ENCODE results near the gene PDE6A. TPM values are rescaled to one million over a fixed set of nuclear protein-coding genes. Genes with fewer than 3 reads are reported as not detected.

The PDE6A gene
- total RNA-seq, 1 experiment from 2014 or later: not detected

DNA sequence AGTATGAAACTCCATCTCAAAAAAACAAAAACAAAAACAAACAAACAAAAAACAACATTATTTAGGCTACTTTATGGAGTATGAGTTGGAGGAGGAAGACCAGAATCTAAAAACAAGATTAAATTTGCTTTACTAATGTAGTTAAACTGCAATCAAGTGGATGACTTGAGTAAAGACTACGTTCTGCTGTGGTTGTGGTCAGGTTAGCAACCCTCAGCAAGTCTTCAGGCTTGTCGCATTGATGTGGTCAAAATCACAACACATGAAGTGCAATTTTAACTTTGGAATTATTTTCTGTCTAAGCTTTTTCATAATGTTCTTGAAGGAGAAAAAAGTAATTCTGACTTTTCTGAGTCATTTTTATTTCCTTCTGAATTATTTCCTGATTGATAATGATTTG lies 43.1 kb downstream of the PDE6A start:
- Histone ChIP-seq H4K8ac (replicated peaks; ENCODE audit: insufficient read length, low read depth, low read length) (no peak overlapping the region), H3K4ac (ENCODE audit: low read depth, low read length) (no peak overlapping the region), H3K14ac (ENCODE audit: insufficient read depth, low read length) (no peak overlapping the region), H3K27ac (ENCODE audit: insufficient read length, low read depth, low read length) (no peak overlapping the region), H3K79me2 (ENCODE audit: insufficient read depth, low read length) (no peaks in the 10 kb centered on the region), H3K79me1 (ENCODE audit: insufficient read depth, low read depth, low read length, poor library complexity, severe bottlenecking) (no peaks in the 10 kb centered on the region), H2BK120ac (ENCODE audit: low read depth, low read length, poor library complexity, severe bottlenecking) (no peak overlapping the region), H3K4me2 (ENCODE audit: insufficient read depth, insufficient read length, low read length) (no peak overlapping the region), H3K23ac (ENCODE audit: insufficient read length, low read depth, low read length) (no peak overlapping the region), H2BK15ac (ENCODE audit: low read depth, low read length) (no peak overlapping the region), H4K91ac (ENCODE audit: insufficient read length, low read depth, low read length) (no peak overlapping the region), H3K4me1 (ENCODE audit: insufficient read depth, low read length) (no peaks in the 10 kb centered on the region), H2AFZ (ENCODE audit: low read length) (no peak overlapping the region), H2BK5ac (ENCODE audit: insufficient read length, low read length) (no peak overlapping the region), H4K20me1 (ENCODE audit: control insufficient read depth, insufficient read depth, insufficient read length) (no peaks in the 10 kb centered on the region), H2BK12ac (ENCODE audit: insufficient read length, low read depth, low read length) (no peak overlapping the region), H3K27me3 (ENCODE audit: insufficient read depth, low read length) (no peaks in the 10 kb centered on the region), H3K56ac (ENCODE audit: insufficient read length, low read depth, low read length) (no peak overlapping the region), H3T11ph (ENCODE audit: low read length) (no peak overlapping the region), H2BK20ac (ENCODE audit: low read depth, low read length, poor library complexity, severe bottlenecking) (no peak overlapping the region), H3K9ac (ENCODE audit: extremely low read depth, insufficient read length, low read length) (no peak overlapping the region), H3K9me3 (ENCODE audit: control insufficient read depth, low read depth, low read length) (no peaks in the 10 kb centered on the region), H3K18ac (ENCODE audit: insufficient read length, low read depth, low read length) (no peak overlapping the region), H4K5ac (ENCODE audit: insufficient read length, low read depth, low read length) (no peak overlapping the region), H3K23me2 (ENCODE audit: insufficient read length, low read depth, low read length, poor library complexity, severe bottlenecking) (peaks cover 1% of the 10 kb centered on the region), H2AK5ac (ENCODE audit: insufficient read length, low read length) (no peak overlapping the region)
- H3K36me3 Mint-ChIP-seq (ENCODE audit: insufficient read depth in 1 of 3, low read depth in 3 of 3): no peaks in the 10 kb centered on the region
- no peaks in the 10 kb centered on the region for H3K4me1 Mint-ChIP-seq
- no peak overlapping the region for H3K4me3 Mint-ChIP-seq
- no peaks in the 10 kb centered on the region for H3K9me3 Mint-ChIP-seq
- no peak for DNase-seq
- H3K27ac Mint-ChIP-seq: no peak overlapping the region
- TF ChIP-seq, protein P1, sequence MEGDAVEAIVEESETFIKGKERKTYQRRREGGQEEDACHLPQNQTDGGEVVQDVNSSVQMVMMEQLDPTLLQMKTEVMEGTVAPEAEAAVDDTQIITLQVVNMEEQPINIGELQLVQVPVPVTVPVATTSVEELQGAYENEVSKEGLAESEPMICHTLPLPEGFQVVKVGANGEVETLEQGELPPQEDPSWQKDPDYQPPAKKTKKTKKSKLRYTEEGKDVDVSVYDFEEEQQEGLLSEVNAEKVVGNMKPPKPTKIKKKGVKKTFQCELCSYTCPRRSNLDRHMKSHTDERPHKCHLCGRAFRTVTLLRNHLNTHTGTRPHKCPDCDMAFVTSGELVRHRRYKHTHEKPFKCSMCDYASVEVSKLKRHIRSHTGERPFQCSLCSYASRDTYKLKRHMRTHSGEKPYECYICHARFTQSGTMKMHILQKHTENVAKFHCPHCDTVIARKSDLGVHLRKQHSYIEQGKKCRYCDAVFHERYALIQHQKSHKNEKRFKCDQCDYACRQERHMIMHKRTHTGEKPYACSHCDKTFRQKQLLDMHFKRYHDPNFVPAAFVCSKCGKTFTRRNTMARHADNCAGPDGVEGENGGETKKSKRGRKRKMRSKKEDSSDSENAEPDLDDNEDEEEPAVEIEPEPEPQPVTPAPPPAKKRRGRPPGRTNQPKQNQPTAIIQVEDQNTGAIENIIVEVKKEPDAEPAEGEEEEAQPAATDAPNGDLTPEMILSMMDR (conservative IDR thresholded peaks at IDR 0.05): no peak
- peaks cover 6% of the 10 kb centered on the region; the same call in 1 of the 2 replicates for H3K27me3 Mint-ChIP-seq (ENCODE audit: low read depth)
- WGBS (ENCODE audit: extremely low coverage, insufficient read length, low lambda C conversion rate): no CpG with 5 or more reads among the region's 2 CpGs
